Measurements from ENCODE around the gene TBC1D23.
"Not testable (repeated sequence)": the region's sequence is repeated elsewhere in the genome, so short reads cannot be mapped to it uniquely, and the experiment has no call there.

TBC1D23 gene

DNA sequence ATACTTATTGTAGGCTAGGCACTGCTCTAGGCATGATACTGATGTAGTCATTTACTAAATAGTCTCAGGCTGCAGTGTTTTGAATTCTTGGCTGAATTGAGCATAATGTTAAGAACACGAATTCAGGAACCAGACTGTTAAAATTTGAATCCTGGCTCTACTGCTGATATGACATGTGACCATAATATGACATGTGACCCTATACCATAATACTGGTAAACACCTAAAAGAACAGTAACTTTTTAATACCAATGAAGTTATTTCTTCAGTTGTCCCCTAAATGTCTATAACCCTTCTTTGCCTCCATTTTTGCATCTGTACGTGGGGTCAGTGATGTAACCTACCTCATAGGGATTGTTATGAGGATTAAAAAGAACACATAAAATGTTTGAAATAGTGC, 18.1 kb downstream of the TBC1D23 start:
- no peak overlapping the region for H3K4me3 ChIP-seq (ENCODE audit: low read length)
- no peak for DNase-seq (ENCODE audit: low read depth, low spot score)

DNA sequence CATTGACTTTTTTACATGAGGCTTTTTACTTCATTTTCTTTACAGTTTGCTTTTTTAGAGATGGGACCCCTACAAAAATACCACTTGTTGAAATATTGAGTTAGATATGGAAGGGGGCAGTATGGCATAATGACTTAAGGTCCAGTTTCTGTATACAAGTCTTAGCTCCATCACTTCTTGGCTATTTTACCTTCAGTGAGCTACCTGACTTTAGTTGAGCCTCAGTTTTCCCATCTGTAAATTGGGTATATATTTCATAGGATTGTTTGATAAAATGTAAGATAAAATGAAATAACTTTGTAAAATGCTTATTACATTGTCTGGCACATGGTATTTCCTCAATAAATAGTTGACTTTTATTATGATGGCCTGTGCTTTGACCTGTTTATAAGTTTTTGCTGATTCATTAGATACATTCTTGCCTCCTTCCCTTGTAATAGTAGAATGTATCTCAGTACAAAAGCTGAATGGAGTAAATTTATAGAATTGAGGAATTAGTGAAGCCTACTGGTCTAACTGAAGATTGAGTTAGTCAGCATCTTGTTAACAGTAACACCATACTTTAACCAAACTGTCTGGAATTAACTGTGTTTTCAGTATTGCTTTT, 27.6 kb downstream of the TBC1D23 start:
- DNase-seq (ENCODE audit: low read depth, low spot score) = no peak
- no peak overlapping the region for H3K4me3 ChIP-seq (ENCODE audit: low read length)

DNA sequence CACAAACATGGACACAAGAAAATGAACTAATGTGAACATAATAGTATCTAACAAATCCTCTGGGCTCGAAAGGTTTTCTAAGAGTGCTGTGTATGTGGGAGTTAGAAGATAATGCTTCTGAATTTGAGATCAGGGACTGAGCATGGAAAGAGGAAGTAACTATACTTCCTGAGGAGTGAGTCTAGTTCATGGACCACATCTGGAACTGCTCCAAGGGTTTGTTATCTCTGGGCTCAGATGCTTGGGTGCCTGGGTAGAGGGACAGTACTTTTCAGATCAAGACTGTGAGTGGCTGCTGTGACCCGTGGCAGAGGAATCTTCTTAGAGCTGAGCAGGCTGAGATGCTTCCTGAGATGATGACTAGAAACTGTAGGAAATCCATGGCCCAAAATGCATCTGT, 28.5 kb downstream of the TBC1D23 start:
- no peak overlapping the region for H3K4me3 ChIP-seq (ENCODE audit: low read length)
- DNase-seq (ENCODE audit: low read depth, low spot score) = no peak

DNA sequence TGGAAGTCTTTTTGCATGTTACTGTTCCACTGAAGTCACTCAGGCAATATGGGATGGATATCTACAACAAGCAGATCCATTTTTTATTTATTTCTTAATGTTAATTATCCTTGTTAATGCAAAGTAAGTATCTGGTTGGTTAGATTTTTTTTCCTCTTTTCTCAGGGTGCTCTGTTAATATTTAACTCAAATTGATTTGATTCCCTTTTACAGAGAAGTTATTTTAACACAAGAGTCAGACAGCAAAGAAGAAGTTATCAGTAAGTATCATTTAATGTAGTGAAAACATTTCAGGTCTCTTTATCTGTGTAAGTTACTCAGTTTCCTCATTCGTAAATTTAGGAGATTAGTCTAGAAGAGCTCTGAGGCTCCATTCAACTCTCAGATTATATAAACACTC, 34.3 kb downstream of the TBC1D23 start:
- DNase-seq (ENCODE audit: low read depth, low spot score) = no peak
- H3K4me3 ChIP-seq (ENCODE audit: low read length) = no peak overlapping the region

DNA sequence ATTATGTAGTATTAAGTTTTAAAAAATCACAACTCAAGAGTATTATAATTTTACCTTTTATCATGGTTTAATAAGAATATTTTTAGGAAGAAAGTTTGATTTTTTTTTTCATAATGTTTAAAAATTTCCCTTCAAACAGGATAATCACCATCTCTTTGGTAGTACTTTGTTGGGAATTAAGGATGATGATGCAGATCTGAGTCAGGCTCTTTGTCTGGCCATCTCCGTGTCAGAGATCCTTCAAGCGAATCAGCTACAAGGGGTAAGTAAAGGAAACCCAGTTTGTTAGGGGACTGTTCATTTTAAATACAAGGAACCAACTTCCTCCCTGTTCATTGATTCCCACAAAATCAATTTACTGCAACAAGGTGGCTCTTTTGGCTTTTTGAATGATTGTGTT, 37.0 kb downstream of the TBC1D23 start:
- no peak for DNase-seq (ENCODE audit: low read depth, low spot score)
- H3K4me3 ChIP-seq (ENCODE audit: low read length) = no peak overlapping the region

DNA sequence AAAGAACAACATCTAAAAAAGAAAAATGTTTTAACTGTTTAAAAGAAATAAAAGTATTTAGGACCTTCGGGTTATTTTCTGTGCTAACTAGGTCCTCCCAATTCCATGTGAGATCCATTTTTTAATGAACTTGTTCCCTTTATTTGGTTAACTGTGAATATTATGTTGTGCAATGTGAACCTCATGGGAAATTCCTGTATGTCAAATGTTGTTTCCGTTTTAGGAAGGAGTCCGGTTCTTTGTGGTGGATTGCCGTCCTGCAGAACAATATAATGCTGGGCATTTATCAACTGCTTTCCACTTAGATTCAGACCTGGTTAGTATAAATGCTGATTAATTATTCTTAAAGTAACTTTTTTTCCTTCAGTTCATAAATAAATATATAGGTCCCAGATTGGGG, 38.2 kb downstream of the TBC1D23 start:
- DNase-seq (ENCODE audit: low read depth, low spot score) = no peak
- no peak overlapping the region for H3K4me3 ChIP-seq (ENCODE audit: low read length)

DNA sequence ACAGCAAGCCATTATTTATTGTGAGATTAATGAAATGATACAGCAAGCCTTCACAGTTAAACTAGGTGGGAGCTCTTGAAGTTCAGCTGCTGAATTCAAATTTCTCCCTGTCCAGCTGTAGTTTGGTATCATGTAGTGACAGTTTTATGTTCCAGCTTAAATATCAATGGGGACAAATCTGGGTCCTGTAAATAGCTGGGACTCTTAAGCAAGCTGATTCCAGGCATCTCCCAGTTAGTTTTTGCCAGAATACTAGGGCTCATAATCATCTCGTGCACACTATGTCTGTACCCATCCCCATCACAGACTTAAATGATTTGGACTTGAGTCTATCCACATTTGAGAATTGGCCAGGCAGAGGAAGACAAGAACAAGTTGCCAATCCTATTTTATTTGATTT, 45.9 kb downstream of the TBC1D23 start:
- H3K4me3 ChIP-seq (ENCODE audit: low read length) = no peak overlapping the region
- DNase-seq (ENCODE audit: low read depth, low spot score) = no peak

DNA sequence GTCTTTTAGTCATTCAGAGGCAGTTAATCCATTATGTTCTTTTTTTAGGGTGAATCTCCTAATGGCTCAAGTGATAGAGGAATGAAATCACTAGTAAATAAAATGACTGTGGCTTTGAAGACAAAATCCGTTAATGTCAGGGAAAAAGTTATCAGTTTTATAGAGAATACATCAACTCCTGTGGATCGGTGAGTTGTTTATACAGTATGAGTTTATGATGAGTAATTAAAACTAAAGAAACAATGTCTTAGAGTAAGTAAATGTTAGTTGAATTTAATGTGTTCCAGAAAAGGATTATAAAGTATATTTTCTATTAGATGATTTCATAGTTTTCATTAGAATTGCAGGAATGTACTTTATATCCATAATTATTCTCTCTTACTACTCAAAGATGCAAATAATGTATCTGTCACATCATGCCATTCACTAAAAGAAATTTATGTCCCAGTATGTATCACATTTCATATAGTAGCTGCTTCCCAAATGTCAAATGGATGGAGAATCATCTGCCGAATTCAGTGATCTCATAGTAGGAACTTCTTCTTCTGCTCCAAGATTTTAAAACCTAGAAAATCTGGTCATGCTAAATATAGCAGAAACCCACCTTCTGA, 49.7 kb downstream of the TBC1D23 start:
- no peak for DNase-seq (ENCODE audit: low read depth, low spot score)
- H3K4me3 ChIP-seq (ENCODE audit: low read length) = no peak overlapping the region

DNA sequence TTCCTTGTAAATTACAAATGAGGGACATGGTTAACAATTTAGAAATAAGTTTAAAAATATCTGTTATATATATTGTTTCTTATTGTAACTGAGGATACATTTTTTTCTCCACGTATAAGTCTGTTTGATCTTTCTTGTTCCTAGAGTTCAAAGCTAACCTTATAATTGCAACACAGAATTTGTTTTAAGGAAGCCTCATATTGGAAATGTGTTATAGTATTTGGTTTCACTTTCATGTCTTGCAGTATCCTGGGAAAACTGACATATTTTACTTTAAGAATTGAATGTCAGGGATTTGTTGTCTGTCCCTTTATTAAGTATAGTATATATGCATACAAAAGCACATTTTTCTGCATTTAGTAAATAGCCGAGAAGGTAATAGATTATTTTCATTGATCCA, 50.2 kb downstream of the TBC1D23 start:
- H3K4me3 ChIP-seq (ENCODE audit: low read length) = no peak overlapping the region
- no peak for DNase-seq (ENCODE audit: low read depth, low spot score)

DNA sequence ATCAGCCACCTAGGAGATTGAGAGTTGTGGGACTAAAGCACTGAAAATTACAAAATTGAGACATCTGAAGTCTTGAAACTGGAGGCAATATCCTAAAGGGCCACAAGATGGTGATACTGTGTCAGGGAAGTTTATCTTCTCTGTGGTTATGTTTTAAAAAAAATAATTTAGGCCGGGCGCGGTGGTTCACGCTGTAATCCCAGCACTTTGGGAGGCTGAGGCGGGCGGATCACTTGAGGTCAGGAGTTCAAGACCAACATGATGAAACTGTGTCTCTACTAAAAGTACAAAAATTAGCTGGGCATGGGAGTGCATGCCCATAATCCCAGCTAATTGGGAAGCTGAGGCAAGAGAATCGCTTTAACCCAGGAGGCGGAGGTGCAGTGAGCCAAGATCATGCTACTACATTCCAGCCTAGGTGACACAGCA, 55.9 kb downstream of the TBC1D23 start:
- no peak overlapping the region for H3K4me3 ChIP-seq (ENCODE audit: low read length)
- DNase-seq (ENCODE audit: low read depth, low spot score) = peak; percentile 44

DNA sequence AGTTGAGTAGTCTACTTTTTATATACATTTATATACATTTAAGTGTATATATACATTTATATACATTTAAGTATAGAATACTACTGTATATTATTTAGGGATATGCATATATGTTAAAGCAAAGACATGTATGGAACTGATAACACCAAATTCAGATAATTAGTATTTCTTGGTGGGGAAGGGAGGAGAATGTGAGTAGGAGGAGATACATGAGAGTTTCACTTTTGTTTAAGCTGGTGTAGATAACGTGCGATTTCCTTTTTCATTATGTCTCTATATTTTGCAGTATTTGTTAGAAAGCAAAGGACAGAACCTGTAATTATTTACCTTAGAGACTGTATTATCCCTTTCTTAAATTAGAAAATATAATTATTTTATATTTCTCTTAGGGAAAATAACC, 57.1 kb downstream of the TBC1D23 start:
- no peak overlapping the region for H3K4me3 ChIP-seq (ENCODE audit: low read length)
- no peak for DNase-seq (ENCODE audit: low read depth, low spot score)

DNA sequence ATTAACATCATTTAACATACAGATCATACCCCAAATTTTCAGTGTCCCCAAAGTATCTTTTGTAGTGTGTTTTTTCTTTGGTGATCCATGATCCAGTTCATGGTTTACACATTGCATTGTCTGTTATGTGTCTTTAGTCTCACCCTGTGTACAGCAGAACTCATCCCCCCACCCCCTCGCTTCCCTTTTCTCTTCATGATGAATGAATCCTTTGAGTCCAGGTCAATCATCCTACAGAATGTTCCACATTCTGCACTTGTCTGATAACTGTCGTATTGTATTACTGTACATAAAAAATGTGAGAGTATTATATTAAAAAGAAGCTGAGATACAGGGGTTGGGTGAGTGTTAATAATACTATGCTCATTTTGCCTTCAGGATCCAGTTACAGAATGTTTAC, 59.2 kb downstream of the TBC1D23 start:
- no peak for DNase-seq (ENCODE audit: low read depth, low spot score)
- no peak overlapping the region for H3K4me3 ChIP-seq (ENCODE audit: low read length)

DNA sequence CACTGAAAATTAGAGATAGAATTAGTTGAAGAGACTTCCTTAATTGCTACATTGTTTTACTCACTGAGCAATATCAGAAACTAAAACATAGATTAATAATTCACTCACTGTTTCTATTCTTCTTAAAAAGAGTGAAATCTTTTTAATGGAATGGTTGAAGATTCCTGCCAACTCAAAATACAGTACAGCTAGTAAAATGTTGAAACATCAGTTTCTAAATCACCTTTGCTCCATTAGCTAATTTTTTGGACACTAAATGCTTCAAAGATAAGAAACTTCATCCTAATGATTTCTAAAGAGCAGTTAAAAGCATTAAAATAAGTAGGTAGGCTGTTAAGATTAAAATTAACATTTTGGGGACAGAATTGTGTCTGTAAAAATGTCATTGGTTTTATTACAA, 63.3 kb downstream of the TBC1D23 start:
- no peak for DNase-seq (ENCODE audit: low read depth, low spot score)
- H3K4me3 ChIP-seq (ENCODE audit: low read length) = no peak overlapping the region

DNA sequence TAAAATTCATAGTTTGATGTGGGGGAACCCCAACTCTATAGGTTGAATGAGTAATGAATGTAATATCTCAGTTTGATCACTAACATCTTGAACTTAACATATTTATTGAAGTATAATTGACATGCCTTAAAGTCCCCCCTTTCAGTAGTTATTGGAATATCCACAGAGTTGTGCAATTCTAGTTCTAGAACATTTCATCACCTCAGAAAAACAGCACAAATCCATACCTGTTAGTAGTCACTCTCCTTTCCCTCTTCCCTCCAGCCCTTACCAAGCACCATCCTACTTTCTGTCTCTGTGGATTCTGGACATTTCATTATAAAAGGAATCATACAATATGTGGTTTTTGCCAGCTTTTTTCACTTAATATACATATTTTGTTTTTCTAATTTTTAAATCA, 65.0 kb downstream of the TBC1D23 start:
- no peak for DNase-seq (ENCODE audit: low read depth, low spot score)
- H3K4me3 ChIP-seq (ENCODE audit: low read length) = no peak overlapping the region

DNA sequence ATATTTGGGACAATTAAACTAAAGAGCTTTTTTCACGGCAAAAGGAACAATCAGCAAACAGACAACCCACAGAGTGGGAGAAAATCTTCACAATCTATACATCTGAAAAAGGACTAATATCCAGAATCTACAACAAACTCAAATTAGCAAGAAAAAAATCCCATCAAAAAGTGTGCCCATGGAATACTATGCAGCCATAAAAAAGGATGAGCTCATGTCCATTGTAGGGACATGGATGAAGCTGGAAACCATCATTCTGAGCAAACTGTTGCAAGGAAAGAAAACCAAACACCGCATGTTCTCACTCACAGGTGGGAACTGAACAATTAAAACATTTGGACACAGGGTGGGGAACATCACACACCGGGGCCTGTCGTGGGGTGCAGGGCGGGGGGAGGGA, 66.6 kb downstream of the TBC1D23 start:
- not testable (repeated sequence) for DNase-seq (ENCODE audit: low read depth, low spot score); H3K4me3 ChIP-seq (ENCODE audit: low read length)

DNA sequence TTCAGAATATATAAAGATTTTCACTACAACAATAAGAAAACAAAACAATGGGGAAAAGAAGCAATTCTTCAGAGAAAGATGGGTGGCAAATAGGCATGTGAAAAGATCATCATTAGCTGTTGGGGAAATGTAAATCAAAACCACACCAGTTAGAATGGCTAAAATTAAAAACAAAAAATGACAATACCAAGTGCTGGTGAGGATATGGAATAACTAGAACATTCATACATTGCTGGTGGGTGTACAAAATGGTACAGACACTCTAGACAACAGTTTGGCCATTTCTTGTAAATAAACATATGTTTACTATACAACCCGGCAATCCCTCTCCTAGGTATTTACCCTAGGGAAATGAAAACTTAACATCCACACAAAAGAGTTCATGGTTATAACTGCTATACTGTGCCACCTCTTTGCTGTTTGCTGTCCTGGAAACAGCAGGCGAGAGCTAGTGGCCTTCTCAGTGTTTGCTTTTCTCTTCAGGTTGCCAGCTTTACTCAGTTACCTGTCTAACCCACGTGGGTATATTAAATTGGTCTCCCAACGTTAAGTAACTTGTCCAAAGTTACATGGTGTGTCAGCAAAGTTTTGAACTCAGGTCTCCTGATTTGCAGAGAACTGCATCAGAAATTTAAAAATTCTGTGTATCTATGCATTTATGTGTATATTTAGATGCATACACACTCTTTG, 69.2 kb downstream of the TBC1D23 start:
- DNase-seq (ENCODE audit: low read depth, low spot score) = no peak
- H3K4me3 ChIP-seq (ENCODE audit: low read length) = no peak overlapping the region

DNA sequence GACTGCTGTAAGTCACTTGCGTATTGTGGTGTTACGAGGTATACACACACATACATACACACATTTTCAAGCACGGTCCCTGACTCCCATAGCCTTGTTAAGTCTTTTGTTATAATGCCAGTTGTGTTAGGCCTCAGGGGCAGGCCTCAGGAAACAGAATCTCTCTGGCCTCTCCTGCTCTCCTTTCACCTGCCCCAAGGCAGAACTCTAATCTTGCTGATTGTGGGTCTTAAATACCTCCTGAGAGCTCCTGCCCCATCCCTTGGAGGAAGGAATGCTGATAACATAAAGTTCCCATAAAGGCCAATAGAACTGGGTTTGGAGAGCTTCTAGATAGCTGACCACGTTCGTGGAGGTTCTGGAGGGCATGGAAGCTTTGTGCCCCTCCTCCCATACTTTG, 69.9 kb downstream of the TBC1D23 start:
- H3K4me3 ChIP-seq (ENCODE audit: low read length) = no peak overlapping the region
- no peak for DNase-seq (ENCODE audit: low read depth, low spot score)

DNA sequence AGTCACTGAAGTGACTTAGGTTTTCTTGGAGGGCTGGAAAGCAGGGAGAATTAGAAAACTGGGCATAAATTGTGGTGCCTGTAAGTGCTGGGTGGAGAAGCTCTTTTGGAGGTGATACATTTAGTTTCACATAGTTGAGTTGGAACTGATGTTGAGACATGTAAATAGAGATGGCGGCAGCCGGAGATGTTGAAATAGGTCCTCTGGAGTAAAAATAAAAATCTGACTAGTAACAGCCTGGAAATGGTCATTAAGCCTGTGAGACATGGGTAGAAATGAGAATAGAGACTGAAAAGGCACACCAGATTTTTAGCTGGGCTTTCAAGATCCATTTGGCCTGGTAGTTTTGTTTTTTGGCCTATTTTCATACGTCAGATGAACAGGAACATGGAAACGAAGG, 70.9 kb downstream of the TBC1D23 start:
- H3K4me3 ChIP-seq (ENCODE audit: low read length) = no peak overlapping the region
- no peak for DNase-seq (ENCODE audit: low read depth, low spot score)

DNA sequence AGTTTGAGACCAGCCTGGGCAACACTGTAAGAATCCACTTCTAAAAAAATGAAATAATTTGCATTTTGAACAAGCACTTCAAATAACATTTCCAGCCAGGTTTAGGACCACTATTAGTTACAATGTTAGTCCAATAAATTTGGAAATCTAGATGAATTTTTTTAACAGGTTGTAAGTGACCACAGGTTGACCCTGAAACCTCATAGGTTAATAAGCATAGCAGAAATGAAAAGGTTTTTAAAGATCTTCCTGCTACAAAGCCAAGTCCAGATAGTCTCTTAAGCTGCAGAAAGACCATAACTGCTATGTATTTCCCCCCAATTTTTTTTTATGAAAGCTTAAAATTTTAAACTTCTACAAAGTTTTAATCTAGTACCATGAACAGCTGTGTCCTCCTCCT, 72.3 kb downstream of the TBC1D23 start:
- H3K4me3 ChIP-seq (ENCODE audit: low read length) = no peak overlapping the region
- DNase-seq (ENCODE audit: low read depth, low spot score) = no peak

DNA sequence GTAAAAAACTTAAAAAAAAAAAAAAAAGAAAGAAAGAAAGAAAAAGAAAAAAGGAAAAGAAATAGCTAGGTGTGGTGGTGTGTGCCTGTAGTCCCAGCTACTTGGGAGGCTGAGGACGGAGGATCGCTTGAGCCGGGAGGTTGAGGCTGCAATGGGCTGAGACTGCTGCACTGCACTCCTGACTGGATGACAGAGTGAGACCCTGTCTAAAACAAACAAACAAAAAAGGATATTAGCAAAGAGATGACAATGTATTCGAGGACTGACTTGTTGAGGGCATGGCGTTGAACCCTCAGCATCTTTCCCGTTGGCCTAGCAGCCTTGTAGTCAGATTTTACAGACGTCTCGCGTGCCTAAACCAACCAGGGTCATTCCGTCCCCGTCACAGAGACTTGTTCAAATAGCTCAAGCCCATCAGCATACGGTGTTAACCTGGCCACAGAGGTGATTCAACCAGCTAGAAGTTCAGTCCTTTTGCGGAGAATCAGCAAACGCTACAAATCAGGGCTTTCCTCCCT, 73.2 kb downstream of the TBC1D23 start:
- peak overlapping the region; percentile 83 for H3K4me3 ChIP-seq (ENCODE audit: low read length)
- no peak for DNase-seq (ENCODE audit: low read depth, low spot score)

All from Jurkat, Clone E6-1 (cell line).